Measurements from ENCODE around the gene ZFC3H1.

GRCh38 chr12:71607494-71608330 is 55.9 kb downstream of the ZFC3H1 start:
- TF ChIP-seq MAFK (IDR thresholded peaks at IDR 0.05; ENCODE audit: low read depth, low read length) (no peak), SRF (IDR thresholded peaks at IDR 0.05; ENCODE audit: low read depth, low read length) (no peak), TAF1 (IDR thresholded peaks at IDR 0.05; ENCODE audit: low read depth, low read length) (no peak), ATF2 (IDR thresholded peaks at IDR 0.05; ENCODE audit: low read length) (no peak), BRCA1 (IDR thresholded peaks at IDR 0.05; ENCODE audit: low read depth, low read length) (no peak), POLR2AphosphoS5 (IDR thresholded peaks at IDR 0.05; ENCODE audit: low read depth, low read length) (no peak), CTCF (IDR thresholded peaks at IDR 0.05; ENCODE audit: control extremely low read depth in 1 of 3, insufficient read depth in 1 of 3, low read depth in 1 of 3, low read length in 3 of 3) (no peak), POLR2A (IDR thresholded peaks at IDR 0.05; ENCODE audit: control extremely low read depth in 1 of 2, low read depth in 2 of 2, low read length in 2 of 2) (no peak), MAX (IDR thresholded peaks at IDR 0.05) (no peak), SIN3A (conservative IDR thresholded peaks at IDR 0.05 in 1 of 2, IDR thresholded peaks at IDR 0.05 in 1 of 2; ENCODE audit: low read depth in 1 of 2, low read length in 2 of 2) (no peak)

All from H1 (cell line).